ENCODE measurements around the gene ATP5F1D. TPM values are rescaled to one million over a fixed set of nuclear protein-coding genes. Genes with fewer than 3 reads are reported as not detected.
A peak's percentile ranks its signal among the peaks of the same experiment; 100 is the strongest.

ATP5F1D gene
- total RNA-seq, 1 experiment from 2014 or later: 179 TPM

GRCh38 chr19:1236576-1236975 is 5.0 kb upstream of the ATP5F1D start:
- Histone ChIP-seq H3K56ac (ENCODE audit: insufficient read length, low read depth, low read length) (no peak overlapping the region), H3K23me2 (ENCODE audit: insufficient read length, low read depth, low read length, poor library complexity, severe bottlenecking) (peaks cover 11% of the 10 kb centered on the region), H3K14ac (ENCODE audit: insufficient read depth, low read length) (no peak overlapping the region; the same call in 1 of the 2 replicates), H4K91ac (ENCODE audit: insufficient read length, low read depth, low read length) (no peak overlapping the region), H2BK12ac (ENCODE audit: insufficient read length, low read depth, low read length) (no peak overlapping the region), H3K79me2 (ENCODE audit: insufficient read depth, low read length) (no peaks in the 10 kb centered on the region), H3K27me3 (ENCODE audit: insufficient read depth, low read length) (no peaks in the 10 kb centered on the region), H3K4ac (ENCODE audit: low read depth, low read length) (no peak overlapping the region), H4K8ac (replicated peaks; ENCODE audit: insufficient read length, low read depth, low read length) (no peak overlapping the region), H2BK5ac (ENCODE audit: insufficient read length, low read length) (no peak overlapping the region), H3T11ph (ENCODE audit: low read length) (no peak overlapping the region), H2BK120ac (ENCODE audit: low read depth, low read length, poor library complexity, severe bottlenecking) (no peak overlapping the region), H3K4me2 (ENCODE audit: insufficient read depth, insufficient read length, low read length) (peak overlapping the region; percentile 53), H3K18ac (ENCODE audit: insufficient read length, low read depth, low read length) (no peak overlapping the region), H3K79me1 (ENCODE audit: insufficient read depth, low read depth, low read length, poor library complexity, severe bottlenecking) (no peaks in the 10 kb centered on the region), H2AK5ac (ENCODE audit: insufficient read length, low read length) (no peak overlapping the region), H4K20me1 (ENCODE audit: control insufficient read depth, insufficient read depth, insufficient read length) (no peaks in the 10 kb centered on the region), H3K27ac (ENCODE audit: insufficient read length, low read depth, low read length) (no peak overlapping the region), H3K9me3 (ENCODE audit: control insufficient read depth, low read depth, low read length) (no peaks in the 10 kb centered on the region), H2AFZ (ENCODE audit: low read length) (no peak overlapping the region), H2BK15ac (ENCODE audit: low read depth, low read length) (no peak overlapping the region), H3K4me1 (ENCODE audit: insufficient read depth, low read length) (no peaks in the 10 kb centered on the region), H3K9ac (ENCODE audit: extremely low read depth, insufficient read length, low read length) (no peak overlapping the region), H3K23ac (ENCODE audit: insufficient read length, low read depth, low read length) (no peak overlapping the region), H4K5ac (ENCODE audit: insufficient read length, low read depth, low read length) (no peak overlapping the region), H2BK20ac (ENCODE audit: low read depth, low read length, poor library complexity, severe bottlenecking) (no peak overlapping the region)
- peaks cover 13 to 16% of the 10 kb centered on the region in 2 experiments for H3K4me1 Mint-ChIP-seq
- no peak for DNase-seq
- no peak for TF ChIP-seq CTCF (conservative IDR thresholded peaks at IDR 0.05)
- WGBS (ENCODE audit: extremely low coverage, insufficient read length, low lambda C conversion rate): no CpG with 5 or more reads among the region's 42 CpGs
- peaks cover 1% of the 10 kb centered on the region for H3K27me3 Mint-ChIP-seq (ENCODE audit: low read depth)
- no peaks in the 10 kb centered on the region; a peak in 1 of 5 replicates for H3K9me3 Mint-ChIP-seq
- peak overlapping the region; percentile 68 to 69; a peak in 4 of 5 replicates for H3K4me3 Mint-ChIP-seq
- peaks cover 0 to 28% (median 18%) of the 10 kb centered on the region in 3 experiments; a peak in 5 of 7 replicates for H3K36me3 Mint-ChIP-seq (ENCODE audit: insufficient read depth in 1 of 3, low read depth in 3 of 3)
- no peak overlapping the region for H3K27ac Mint-ChIP-seq

Data from H9 (cell line).